ENCODE results near the gene AMN1.

- TF ChIP-seq ZNF362 (tag by site-specific recombination; IDR thresholded peaks at IDR 0.05) (no peak), SETDB1 (IDR thresholded peaks at IDR 0.05; ENCODE audit: insufficient read length, low read length) (no peak), ZNF558 (tag by site-specific recombination; IDR thresholded peaks at IDR 0.05) (no peak), HOXA7 (CRISPR knock-in tag; IDR thresholded peaks at IDR 0.05; ENCODE audit: borderline replicate concordance) (no peak), ZNF624 (tag by site-specific recombination; IDR thresholded peaks at IDR 0.05) (no peak), ZNF292 (tag by site-specific recombination; IDR thresholded peaks at IDR 0.05; ENCODE audit: borderline replicate concordance, low read depth) (no peak), ZFP41 (tag by site-specific recombination; IDR thresholded peaks at IDR 0.05; ENCODE audit: borderline replicate concordance) (no peak), ZNF274 (IDR thresholded peaks at IDR 0.05; ENCODE audit: low read length) (no peak), ZNF274 (tag by site-specific recombination; IDR thresholded peaks at IDR 0.05; ENCODE audit: borderline replicate concordance) (no peak)
- TF ChIP-seq, protein P1, sequence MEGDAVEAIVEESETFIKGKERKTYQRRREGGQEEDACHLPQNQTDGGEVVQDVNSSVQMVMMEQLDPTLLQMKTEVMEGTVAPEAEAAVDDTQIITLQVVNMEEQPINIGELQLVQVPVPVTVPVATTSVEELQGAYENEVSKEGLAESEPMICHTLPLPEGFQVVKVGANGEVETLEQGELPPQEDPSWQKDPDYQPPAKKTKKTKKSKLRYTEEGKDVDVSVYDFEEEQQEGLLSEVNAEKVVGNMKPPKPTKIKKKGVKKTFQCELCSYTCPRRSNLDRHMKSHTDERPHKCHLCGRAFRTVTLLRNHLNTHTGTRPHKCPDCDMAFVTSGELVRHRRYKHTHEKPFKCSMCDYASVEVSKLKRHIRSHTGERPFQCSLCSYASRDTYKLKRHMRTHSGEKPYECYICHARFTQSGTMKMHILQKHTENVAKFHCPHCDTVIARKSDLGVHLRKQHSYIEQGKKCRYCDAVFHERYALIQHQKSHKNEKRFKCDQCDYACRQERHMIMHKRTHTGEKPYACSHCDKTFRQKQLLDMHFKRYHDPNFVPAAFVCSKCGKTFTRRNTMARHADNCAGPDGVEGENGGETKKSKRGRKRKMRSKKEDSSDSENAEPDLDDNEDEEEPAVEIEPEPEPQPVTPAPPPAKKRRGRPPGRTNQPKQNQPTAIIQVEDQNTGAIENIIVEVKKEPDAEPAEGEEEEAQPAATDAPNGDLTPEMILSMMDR (tag by site-specific recombination; IDR thresholded peaks at IDR 0.05): no peak
- TF ChIP-seq, protein P2, sequence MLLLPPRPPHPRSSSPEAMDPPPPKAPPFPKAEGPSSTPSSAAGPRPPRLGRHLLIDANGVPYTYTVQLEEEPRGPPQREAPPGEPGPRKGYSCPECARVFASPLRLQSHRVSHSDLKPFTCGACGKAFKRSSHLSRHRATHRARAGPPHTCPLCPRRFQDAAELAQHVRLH (tag by site-specific recombination; IDR thresholded peaks at IDR 0.05): no peak
- TF ChIP-seq, protein P3, sequence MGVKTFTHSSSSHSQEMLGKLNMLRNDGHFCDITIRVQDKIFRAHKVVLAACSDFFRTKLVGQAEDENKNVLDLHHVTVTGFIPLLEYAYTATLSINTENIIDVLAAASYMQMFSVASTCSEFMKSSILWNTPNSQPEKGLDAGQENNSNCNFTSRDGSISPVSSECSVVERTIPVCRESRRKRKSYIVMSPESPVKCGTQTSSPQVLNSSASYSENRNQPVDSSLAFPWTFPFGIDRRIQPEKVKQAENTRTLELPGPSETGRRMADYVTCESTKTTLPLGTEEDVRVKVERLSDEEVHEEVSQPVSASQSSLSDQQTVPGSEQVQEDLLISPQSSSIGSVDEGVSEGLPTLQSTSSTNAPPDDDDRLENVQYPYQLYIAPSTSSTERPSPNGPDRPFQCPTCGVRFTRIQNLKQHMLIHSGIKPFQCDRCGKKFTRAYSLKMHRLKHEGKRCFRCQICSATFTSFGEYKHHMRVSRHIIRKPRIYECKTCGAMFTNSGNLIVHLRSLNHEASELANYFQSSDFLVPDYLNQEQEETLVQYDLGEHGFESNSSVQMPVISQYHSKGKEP (tag by site-specific recombination; IDR thresholded peaks at IDR 0.05): no peak
Observed at GRCh38 chr12:31631809-31632208, 97.0 kb downstream of the AMN1 start.
